HepG2 (cell line): ENCODE data around the gene ZNF618.

ENCODE experiments used
- KAT7 ChIP-seq: IDR thresholded peaks from 2 replicates; pipeline ENCODE4 v1.6.1; 2018; ENCODE audit warnings: borderline replicate concordance, missing compliant biosample characterization
- ZFP1 ChIP-seq: IDR thresholded peaks from 2 replicates; pipeline ENCODE4 v1.6.1; 2016
- ZNF274 ChIP-seq: sonication (generic); formaldehyde crosslinking; IDR thresholded peaks from 2 replicates; pipeline ENCODE4 v1.5.1; 2020; ENCODE audit warnings: mild to moderate bottlenecking, missing genetic modification reagents
- ZNF883 ChIP-seq: sonication (generic); formaldehyde crosslinking; IDR thresholded peaks from 2 replicates; pipeline ENCODE4 v1.5.1; 2020; ENCODE audit warnings: mild to moderate bottlenecking, missing genetic modification reagents; ENCODE audit errors: not compliant biosample characterization

DNA sequence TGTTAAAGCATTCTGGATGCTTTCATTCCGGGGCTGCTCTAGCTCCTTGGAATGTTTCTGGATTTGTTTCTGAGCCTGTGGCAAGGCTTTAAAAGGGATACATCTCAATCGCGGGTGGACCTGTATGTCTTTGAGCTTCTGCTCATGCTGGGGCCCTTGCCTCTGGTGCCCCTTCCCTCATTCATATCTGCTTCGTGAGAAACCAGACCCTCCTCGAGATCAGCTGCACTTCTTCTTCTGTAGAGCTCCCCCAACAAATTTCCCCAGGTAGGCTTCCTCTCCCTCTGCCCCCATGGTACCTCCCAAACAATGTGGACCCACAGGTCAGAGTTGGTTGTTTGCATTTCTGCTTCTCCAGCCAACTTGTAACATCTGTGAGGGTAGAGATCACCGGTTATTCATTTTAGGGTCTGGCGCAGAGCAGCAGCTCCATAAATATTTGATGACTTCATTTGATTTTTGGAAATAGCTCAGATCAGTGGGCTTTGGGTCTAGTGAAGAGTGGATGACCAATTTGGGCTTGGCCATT is 6.6 kb downstream of the ZNF618 start:
- TF ChIP-seq ZNF274 (CRISPR knock-in tag) (no peak), KAT7 (CRISPR knock-in tag) (no peak), ZNF883 (CRISPR knock-in tag) (no peak), ZFP1 (CRISPR knock-in tag) (no peak)
